Colonic mucosa (tissue), 4 donors: ENCODE data around the gene LRRC73. TPM values are rescaled to one million over a fixed set of nuclear protein-coding genes. Genes with fewer than 3 reads are reported as not detected.

Experiments used
- DNase-seq: peaks from one replicate; pipeline ENCODE4 v3.0.0-alpha.2; 2020
- H3K27ac ChIP-seq: fragments of 200-600 bp; one replicate; pipeline ENCODE4 v1.8.0; 2021
- H3K27me3 ChIP-seq: fragments of 200-600 bp; one replicate; pipeline ENCODE4 v1.8.0; 2021
- H3K36me3 ChIP-seq: fragments of 200-600 bp; one replicate; pipeline ENCODE4 v1.8.0; 2021
- H3K4me1 ChIP-seq: fragments of 200-600 bp; one replicate; pipeline ENCODE4 v1.8.0; 2021; ENCODE audit warnings: mild to moderate bottlenecking
- H3K4me3 ChIP-seq: fragments of 200-600 bp; one replicate; pipeline ENCODE4 v1.8.0; 2021
- H3K9ac ChIP-seq, 2 donors: one replicate each; pipeline ENCODE4 v1.7.0; 2013; ENCODE audit warnings: control low read depth in 2 of 2, low read depth in 2 of 2, low read length in 2 of 2
- H3K9me3 ChIP-seq: fragments of 200-600 bp; one replicate; pipeline ENCODE4 v1.8.0; 2021
- intact Hi-C: fragments of 100-400 bp; cut with DNase I; formaldehyde crosslinking; loops from one replicate; pipeline ENCODE4 v1.14.1; 2022
- total RNA-seq, 2 donors: library from RNA; stranded (reverse); fragmentation: NEBNext Ultra II Directional in 1 of 2; extraction: Animal tissue kit (Norgen Biotek cat#: 25700) in 1 of 2; gene quantifications; one replicate each; pipeline ENCODE4 v1.2.1, GENCODE V29; 2021
- TF ChIP-seq, protein P1 (sequence below): fragments of 200-600 bp; IDR thresholded peaks from one replicate; pipeline ENCODE4 v1.8.0; 2022; ENCODE audit warnings: antibody characterized with exemption, mild to moderate bottlenecking
- donor health status: healthy.
- donor health status: DM: no; HTN: no; CAD: no.
- donor health status: DM: no; HTN: no; CAD: no.

LRRC73 gene
- total RNA-seq, 2 donors from 2014 or later = 0.77 to 1.1 TPM

DNA sequence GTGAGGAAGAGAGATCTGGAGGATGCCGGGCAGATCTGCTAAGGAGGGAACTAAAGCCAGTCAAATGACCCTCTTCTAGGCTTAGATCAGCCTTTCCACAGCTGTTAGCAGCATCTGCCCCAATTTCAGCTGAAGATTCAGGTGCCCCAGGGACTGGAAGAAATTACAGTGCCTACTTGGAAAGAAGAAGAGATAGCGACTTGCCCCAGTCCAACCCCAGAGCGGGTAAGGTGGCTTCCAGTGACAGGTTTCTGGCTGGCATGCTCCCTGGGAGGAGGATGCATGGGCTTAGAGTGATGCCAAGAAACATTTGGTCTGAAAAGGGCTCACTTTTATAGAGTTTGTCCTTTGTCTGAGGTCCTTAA lies 32.2 kb downstream of the LRRC73 start:
- intact Hi-C loops = no loop called here

DNA sequence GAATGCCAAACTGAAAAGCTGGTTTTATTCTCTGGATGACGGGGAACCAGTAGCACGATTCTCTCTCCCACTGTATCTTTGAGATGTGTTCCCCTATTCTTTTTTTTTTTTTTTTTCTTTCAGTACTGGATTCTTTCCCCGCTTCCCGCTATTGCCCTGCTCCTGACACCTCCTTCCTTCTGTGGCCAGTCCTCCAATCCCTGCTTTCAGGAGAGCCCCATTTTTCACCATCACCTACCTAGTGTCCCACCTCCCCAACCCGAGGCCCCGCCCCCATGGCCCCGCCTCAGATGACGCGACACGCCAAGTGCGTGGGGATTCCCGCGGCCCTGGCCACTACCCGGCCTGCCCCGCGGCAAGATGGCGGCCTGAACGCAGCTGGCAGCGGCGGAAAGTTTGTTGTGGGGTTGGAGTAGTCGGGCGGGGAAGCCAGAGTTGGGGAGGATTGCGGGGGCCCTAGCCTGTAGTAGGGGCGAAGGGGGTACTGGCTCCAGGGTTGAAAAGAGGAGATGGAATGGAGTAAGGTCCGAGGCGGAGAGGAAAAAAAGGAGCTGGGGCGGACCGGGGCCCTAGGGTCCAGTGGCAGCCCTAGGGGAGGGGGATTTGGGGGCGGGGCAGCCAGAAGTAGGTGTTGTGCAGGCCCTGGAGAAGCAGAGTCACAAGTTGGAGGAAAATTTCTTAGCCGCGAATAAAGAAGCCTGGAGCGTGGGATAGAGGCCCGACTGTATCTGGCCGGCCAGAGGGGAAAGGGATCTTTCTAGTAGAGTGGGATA lies 32.7 kb downstream of the LRRC73 start, which contains the start of gene TJAP1:
Gene TJAP1 (plus strand): TSS at position 336 of the 773 bp plus-strand sequence. CDS start 21,432 bp downstream, outside the sequence.
- no peaks in the 10 kb centered on the region for H3K9me3 ChIP-seq
- H3K27me3 ChIP-seq = no peaks in the 10 kb centered on the region
- H3K9ac ChIP-seq = peak within 1 kb of the TSS; percentile 70 to 74
- no peaks in the 10 kb centered on the region for H3K36me3 ChIP-seq
- H3K4me1 ChIP-seq = no peaks in the 10 kb centered on the region
- H3K27ac ChIP-seq = peak within 1 kb of the TSS; percentile 72
- TF ChIP-seq, protein P1, sequence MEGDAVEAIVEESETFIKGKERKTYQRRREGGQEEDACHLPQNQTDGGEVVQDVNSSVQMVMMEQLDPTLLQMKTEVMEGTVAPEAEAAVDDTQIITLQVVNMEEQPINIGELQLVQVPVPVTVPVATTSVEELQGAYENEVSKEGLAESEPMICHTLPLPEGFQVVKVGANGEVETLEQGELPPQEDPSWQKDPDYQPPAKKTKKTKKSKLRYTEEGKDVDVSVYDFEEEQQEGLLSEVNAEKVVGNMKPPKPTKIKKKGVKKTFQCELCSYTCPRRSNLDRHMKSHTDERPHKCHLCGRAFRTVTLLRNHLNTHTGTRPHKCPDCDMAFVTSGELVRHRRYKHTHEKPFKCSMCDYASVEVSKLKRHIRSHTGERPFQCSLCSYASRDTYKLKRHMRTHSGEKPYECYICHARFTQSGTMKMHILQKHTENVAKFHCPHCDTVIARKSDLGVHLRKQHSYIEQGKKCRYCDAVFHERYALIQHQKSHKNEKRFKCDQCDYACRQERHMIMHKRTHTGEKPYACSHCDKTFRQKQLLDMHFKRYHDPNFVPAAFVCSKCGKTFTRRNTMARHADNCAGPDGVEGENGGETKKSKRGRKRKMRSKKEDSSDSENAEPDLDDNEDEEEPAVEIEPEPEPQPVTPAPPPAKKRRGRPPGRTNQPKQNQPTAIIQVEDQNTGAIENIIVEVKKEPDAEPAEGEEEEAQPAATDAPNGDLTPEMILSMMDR = no peak
- peak; percentile 98 for DNase-seq
- intact Hi-C loops = no loop called here
- peak within 1 kb of the TSS; percentile 86 for H3K4me3 ChIP-seq

More for the DNA sequence above, 32.2 kb downstream of the LRRC73 start:
- H3K27me3 ChIP-seq = no peaks in the 10 kb centered on the region
- H3K9ac ChIP-seq = peak overlapping the region; percentile 70 to 74
- H3K4me1 ChIP-seq = no peaks in the 10 kb centered on the region
- DNase-seq = no peak
- peak overlapping the region; percentile 72 for H3K27ac ChIP-seq
- no peaks in the 10 kb centered on the region for H3K9me3 ChIP-seq
- no peaks in the 10 kb centered on the region for H3K36me3 ChIP-seq
- peak overlapping the region; percentile 86 for H3K4me3 ChIP-seq
- TF ChIP-seq, protein P1 = no peak

DNA sequence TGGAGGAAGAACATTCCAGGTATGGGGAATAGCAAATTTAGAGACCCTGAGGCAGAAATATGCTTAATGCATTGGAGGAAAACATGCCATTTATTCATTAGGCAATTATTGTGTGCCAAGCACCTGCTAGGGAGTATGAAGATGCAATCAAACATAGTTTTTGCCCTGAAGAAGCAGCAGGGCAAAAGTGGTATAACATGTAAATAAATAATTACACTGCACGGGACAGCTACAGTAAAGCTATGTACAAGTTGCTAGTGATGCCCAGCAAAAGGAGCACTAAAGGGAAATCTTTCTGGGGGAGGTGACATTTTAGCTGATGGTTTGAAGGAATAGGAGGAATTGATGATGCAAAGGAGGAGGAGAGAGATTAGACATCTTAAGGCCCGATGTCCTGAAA lies 33.4 kb downstream of the LRRC73 start:
- TF ChIP-seq, protein P1 = no peak
- Histone ChIP-seq H3K4me1 (no peaks in the 10 kb centered on the region), H3K4me3 (peak overlapping the region; percentile 86), H3K9ac (no peak overlapping the region), H3K27ac (no peak overlapping the region), H3K36me3 (no peaks in the 10 kb centered on the region), H3K27me3 (no peaks in the 10 kb centered on the region), H3K9me3 (no peaks in the 10 kb centered on the region)
- intact Hi-C loops = no loop called here
- no peak for DNase-seq

DNA sequence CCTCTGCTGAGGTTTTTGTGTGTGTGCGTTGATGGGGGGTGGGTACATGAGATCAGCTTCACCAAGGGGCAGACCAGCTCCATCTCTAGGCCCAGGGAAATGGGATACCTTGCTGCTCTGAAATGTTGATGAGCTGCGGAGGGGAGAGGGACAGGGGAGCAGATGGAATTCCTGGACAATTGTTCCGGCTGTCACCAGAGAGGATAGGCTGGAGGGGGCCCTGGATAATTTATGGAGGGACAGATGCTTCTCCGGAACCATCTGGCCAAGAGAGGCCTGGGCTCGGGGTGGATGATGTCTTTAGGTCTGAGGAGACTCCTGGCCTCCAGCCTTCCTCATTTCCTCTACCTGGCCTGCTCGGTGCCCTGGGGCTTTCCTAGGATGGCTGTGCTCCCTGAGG lies 34.6 kb downstream of the LRRC73 start:
- intact Hi-C loops = no loop called here
- H3K36me3 ChIP-seq = no peaks in the 10 kb centered on the region
- no peak overlapping the region for H3K27ac ChIP-seq
- H3K4me1 ChIP-seq = no peaks in the 10 kb centered on the region
- H3K4me3 ChIP-seq = no peak overlapping the region
- H3K9me3 ChIP-seq = no peaks in the 10 kb centered on the region
- TF ChIP-seq, protein P1 = no peak
- no peaks in the 10 kb centered on the region for H3K27me3 ChIP-seq
- no peak overlapping the region for H3K9ac ChIP-seq
- DNase-seq = no peak

DNA sequence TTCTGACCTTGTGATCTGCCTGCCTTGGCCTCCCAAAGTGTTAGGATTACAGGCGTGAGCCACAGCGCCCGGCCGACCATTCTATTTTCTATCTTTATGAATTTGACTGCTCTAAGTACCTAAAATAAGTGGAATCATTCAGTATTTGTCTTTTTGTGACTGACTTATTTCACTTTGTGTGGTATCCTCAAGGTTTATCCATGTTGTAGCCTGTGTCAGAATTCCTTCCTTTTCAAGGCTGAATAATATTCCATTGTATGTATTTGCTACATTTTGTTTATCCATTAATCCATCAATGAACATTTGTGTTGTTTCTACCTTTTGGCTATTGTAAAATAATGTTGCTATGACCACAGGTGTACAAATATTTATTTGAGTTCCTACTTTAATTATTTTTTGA lies 37.6 kb downstream of the LRRC73 start:
- no peaks in the 10 kb centered on the region for H3K36me3 ChIP-seq
- H3K27me3 ChIP-seq = no peaks in the 10 kb centered on the region
- intact Hi-C loops = no loop called here

More for the DNA sequence above, 37.6 kb downstream of the LRRC73 start:
- H3K27ac ChIP-seq = no peak overlapping the region
- no peak overlapping the region for H3K4me3 ChIP-seq
- no peak for DNase-seq
- H3K9ac ChIP-seq = no peak overlapping the region
- TF ChIP-seq, protein P1 = no peak
- no peaks in the 10 kb centered on the region for H3K9me3 ChIP-seq
- no peaks in the 10 kb centered on the region for H3K4me1 ChIP-seq
